Omental fat pad (tissue), 4 donors: ENCODE results near the gene TMEM121B. TPM values are rescaled to one million over a fixed set of nuclear protein-coding genes. Genes with fewer than 3 reads are reported as not detected.

Experiments used
- ATAC-seq: fragments of 150-250 bp; one replicate; pipeline ENCODE4 v1.9.1; 2016; ENCODE audit warnings: mild to moderate bottlenecking, moderate library complexity; ENCODE audit not compliant: low FRiP score
- DNase-seq: peaks from one replicate; pipeline ENCODE4 v3.0.0-alpha.2; 2019; ENCODE audit warnings: low spot score
- CTCF ChIP-seq, 3 donors: fragments of 450-650 bp; IDR thresholded peaks; one replicate each; pipeline ENCODE4 v1.5.1; 2016 to 2017; ENCODE audit warnings: antibody characterized with exemption in 3 of 3, mild to moderate bottlenecking in 3 of 3, moderate library complexity in 2 of 3
- total RNA-seq, 4 donors: library from RNA; depleted of rRNA; stranded (reverse); fragments of >200 nt; gene quantifications; one replicate each; pipeline ENCODE4 v1.1.0, GENCODE V29; 2016

TMEM121B gene
- total RNA-seq, 4 donors from 2014 or later, result 0.46 to 1.4 (median 0.94) TPM

GRCh38 chr22:17085277-17086181, 35.6 kb downstream of the TMEM121B start:
- DNase-seq, result no peak
- peak; percentile 52 for ATAC-seq

GRCh38 chr22:17084554-17085276, 36.4 kb downstream of the TMEM121B start, which contains the start of gene IL17RA:
TSS of gene IL17RA (plus strand) at chr22:17085000. CDS start at chr22:17085092, 92 bp downstream.
- TF ChIP-seq CTCF (IDR thresholded peaks at IDR 0.05), result no peak
- ATAC-seq, result peak; percentile 99
- DNase-seq, result peak; percentile 48

More at GRCh38 chr22:17085277-17086181, 35.6 kb downstream of the TMEM121B start:
- TF ChIP-seq CTCF (IDR thresholded peaks at IDR 0.05), result no peak

GRCh38 chr22:17083811-17084441, 37.2 kb downstream of the TMEM121B start:
- ATAC-seq (no peak), DNase-seq (no peak)
- TF ChIP-seq CTCF (IDR thresholded peaks at IDR 0.05), result no peak

GRCh38 chr22:17083255-17083654, 37.9 kb downstream of the TMEM121B start:
- TF ChIP-seq CTCF (IDR thresholded peaks at IDR 0.05), result no peak
- DNase-seq (no peak), ATAC-seq (no peak)

GRCh38 chr22:17079572-17079971, 41.6 kb downstream of the TMEM121B start:
- TF ChIP-seq CTCF (IDR thresholded peaks at IDR 0.05), result no peak
- ATAC-seq (no peak), DNase-seq (no peak)

GRCh38 chr22:17077255-17077654, 43.9 kb downstream of the TMEM121B start:
- no peak for TF ChIP-seq CTCF (IDR thresholded peaks at IDR 0.05)
- ATAC-seq (no peak), DNase-seq (no peak)
